Activated CD8-positive, alpha-beta T cell treated with anti-CD3 and anti-CD28 coated beads for 36 hours (primary cell): ENCODE data around the gene TRIM63. TPM values are rescaled to one million over a fixed set of nuclear protein-coding genes. Genes with fewer than 3 reads are reported as not detected.
"Not testable (repeated sequence)": the region's sequence is repeated elsewhere in the genome, so short reads cannot be mapped to it uniquely, and the experiment has no call there.

Source experiments
- ATAC-seq: fragments of 200-7000 bp; cut with Tn5 transposase; one replicate; pipeline ENCODE4 v1.10.0; 2021; ENCODE audit warnings: mild to moderate bottlenecking, moderate library complexity
- CTCF ChIA-PET: fragments of 350-600 bp; sonication (Branson Sonifier 250); formaldehyde crosslinking; loops from one replicate; lab custom pipeline; 2021; ENCODE audit warnings: antibody characterized with exemption; lab: Charles Lee
- POLR2A ChIA-PET: fragments of 350-600 bp; sonication (Branson Sonifier 250); formaldehyde crosslinking; loops from one replicate; lab custom pipeline; 2021; ENCODE audit warnings: antibody characterized with exemption; lab: Charles Lee
- DNase-seq: peaks from one replicate; pipeline ENCODE4 v3.0.0-alpha.2; 2020
- H3K27ac Mint-ChIP-seq: one replicate; pipeline ENCODE4 v1.8.0; 2021; ENCODE audit warnings: mild to moderate bottlenecking, mixed read lengths
- H3K27me3 Mint-ChIP-seq: one replicate; pipeline ENCODE4 v1.8.0; 2021; ENCODE audit warnings: mixed read lengths
- H3K36me3 Mint-ChIP-seq: one replicate; pipeline ENCODE4 v1.8.0; 2021; ENCODE audit warnings: low read depth, mixed read lengths
- H3K4me1 Mint-ChIP-seq: one replicate; pipeline ENCODE4 v1.8.0; 2021; ENCODE audit warnings: low read depth, mixed read lengths
- H3K4me3 Mint-ChIP-seq: one replicate; pipeline ENCODE4 v1.8.0; 2021; ENCODE audit warnings: mild to moderate bottlenecking, moderate library complexity, mixed read lengths
- H3K9me3 Mint-ChIP-seq: one replicate; pipeline ENCODE4 v1.8.0; 2021; ENCODE audit warnings: mixed read lengths
- CTCF ChIP-seq: fragments of 200-600 bp; IDR thresholded peaks from one replicate; pipeline ENCODE4 v1.8.0; 2022; ENCODE audit warnings: antibody characterized with exemption, mild to moderate bottlenecking
- intact Hi-C: fragments of 100-400 bp; cut with micrococcal nuclease; formaldehyde crosslinking; loops from one replicate; pipeline ENCODE4 v1.10.0; 2022
- total RNA-seq, 2 experiments: library from RNA; stranded (reverse); gene quantifications; one replicate each; pipeline ENCODE4 v1.2.3, GENCODE V29; 2021

TRIM63 gene
- total RNA-seq, 2 experiments from 2014 or later, result 0.18 TPM; not detected in 1

DNA sequence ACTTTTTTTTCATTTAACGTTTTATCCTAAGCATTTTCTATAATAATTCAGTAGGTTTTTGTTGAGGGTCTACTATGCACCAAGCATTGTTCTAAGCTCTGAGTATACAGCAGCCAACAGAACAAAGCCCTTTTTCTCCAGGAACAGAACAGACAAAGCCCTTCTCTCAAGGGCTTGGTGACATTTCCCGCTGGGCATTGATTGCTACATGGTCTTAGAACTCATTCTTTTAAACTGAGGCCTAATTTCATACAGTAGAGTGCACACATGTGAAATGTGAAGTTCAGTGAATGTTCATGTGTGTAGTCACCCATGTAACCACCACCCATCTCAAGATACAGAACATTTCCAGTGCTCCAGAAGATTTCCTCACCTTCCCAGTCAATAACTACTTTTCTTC is 29.0 kb upstream of the TRIM63 start:
- H3K4me1 Mint-ChIP-seq, result no peaks in the 10 kb centered on the region
- intact Hi-C loops, result no loop called here
- H3K9me3 Mint-ChIP-seq, result no peaks in the 10 kb centered on the region
- ATAC-seq (no peak), DNase-seq (no peak)
- POLR2A ChIA-PET, result no interaction called here
- no peak overlapping the region for H3K27ac Mint-ChIP-seq
- H3K36me3 Mint-ChIP-seq, result no peaks in the 10 kb centered on the region
- CTCF ChIA-PET, result no interaction called here
- peaks cover 15% of the 10 kb centered on the region for H3K27me3 Mint-ChIP-seq
- no peak overlapping the region for H3K4me3 Mint-ChIP-seq
- TF ChIP-seq CTCF, result no peak

GRCh38 chr1:26094677-26095383 is 27.4 kb upstream of the TRIM63 start:
- Mint-ChIP-seq H3K4me1 (no peaks in the 10 kb centered on the region), H3K36me3 (no peaks in the 10 kb centered on the region), H3K27me3 (peaks cover 21% of the 10 kb centered on the region), H3K4me3 (no peak overlapping the region), H3K9me3 (no peaks in the 10 kb centered on the region), H3K27ac (no peak overlapping the region)
- CTCF ChIA-PET, result no interaction called here
- ATAC-seq (no peak), DNase-seq (no peak)
- intact Hi-C loops, result no loop called here
- POLR2A ChIA-PET, result no interaction called here
- TF ChIP-seq CTCF, result no peak

- Mint-ChIP-seq H3K9me3 (no peaks in the 10 kb centered on the region), H3K36me3 (no peaks in the 10 kb centered on the region), H3K27me3 (peaks cover 21% of the 10 kb centered on the region), H3K27ac (no peak overlapping the region), H3K4me1 (no peaks in the 10 kb centered on the region), H3K4me3 (no peak overlapping the region)
- no peak for TF ChIP-seq CTCF
- CTCF ChIA-PET, result no interaction called here
- no peak for DNase-seq
- POLR2A ChIA-PET, result no interaction called here
- intact Hi-C loops, result no loop called here
- no peak for ATAC-seq
These were observed 26.7 kb upstream of the TRIM63 start for GRCh38 chr1:26094076-26094669.

DNA sequence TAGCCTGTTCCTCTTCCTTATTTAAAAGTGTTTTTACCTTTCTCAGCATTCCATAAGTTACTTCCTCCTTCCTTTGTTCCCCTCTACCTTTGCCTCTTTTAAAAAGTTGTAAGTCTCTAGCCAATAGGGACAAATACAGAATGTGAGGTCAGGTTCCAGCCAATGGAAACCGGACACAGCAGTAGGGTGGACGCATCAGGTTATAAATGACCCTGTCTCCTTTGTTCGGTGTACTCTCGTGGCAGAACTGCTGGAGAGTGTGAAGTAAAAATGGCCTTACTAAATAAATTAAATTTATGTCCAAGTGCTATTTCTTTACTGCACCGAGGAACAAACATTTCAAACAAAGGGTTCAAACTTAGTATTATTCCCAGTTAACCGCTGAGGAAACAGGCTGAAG is 26.1 kb upstream of the TRIM63 start:
- H3K27ac Mint-ChIP-seq, H3K9me3 Mint-ChIP-seq, H3K36me3 Mint-ChIP-seq, H3K4me1 Mint-ChIP-seq, DNase-seq, H3K4me3 Mint-ChIP-seq, ATAC-seq, intact Hi-C loops, POLR2A ChIA-PET, CTCF ChIA-PET: not testable (repeated sequence)
- H3K27me3 Mint-ChIP-seq, result peaks cover 21% of the 10 kb centered on the region

DNA sequence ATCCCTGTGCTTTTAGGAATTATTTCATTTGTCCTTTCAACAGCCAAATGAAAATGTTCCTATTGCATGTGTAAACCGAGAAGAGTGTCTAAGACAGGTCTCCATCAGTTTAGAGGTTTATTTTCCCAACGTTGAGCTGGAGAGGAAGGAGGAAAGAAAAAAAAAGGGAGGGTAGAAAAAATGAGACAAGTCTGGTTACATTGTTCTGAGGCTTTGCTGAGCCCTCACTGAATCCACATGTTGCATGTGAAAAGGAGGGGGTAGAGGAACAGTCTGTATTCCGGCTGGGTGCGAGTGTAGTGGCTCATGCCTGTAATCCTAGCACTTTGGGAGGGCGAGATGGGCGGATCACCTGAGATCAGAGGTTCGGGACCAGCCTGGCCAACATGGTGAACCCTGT is 25.0 kb upstream of the TRIM63 start:
- Mint-ChIP-seq H3K36me3 (no peaks in the 10 kb centered on the region), H3K9me3 (no peaks in the 10 kb centered on the region), H3K27ac (no peak overlapping the region), H3K4me3 (no peak overlapping the region), H3K4me1 (no peaks in the 10 kb centered on the region), H3K27me3 (peaks cover 22% of the 10 kb centered on the region)
- TF ChIP-seq CTCF, result no peak
- ATAC-seq (no peak), DNase-seq (no peak)
- POLR2A ChIA-PET, result interaction anchor here (0.6 kb wide), 1 partner anchor 194 kb away, joined by 3 read pairs; no protein-coding TSS in a partner anchor
- CTCF ChIA-PET, result interaction anchor here (0.9 kb wide), 1 partner anchor 33 kb away, joined by 3 read pairs; no protein-coding TSS in a partner anchor
- intact Hi-C loops, result no loop called here
